Brain microvascular endothelial cell (primary cell): ENCODE results near the gene SPOPL.

ENCODE experiments used
- DNase-seq: peaks from one replicate; pipeline ENCODE4 v3.0.0-alpha.2; 2020
- H3K27ac ChIP-seq: fragments of 250-450 bp; sonication (Bioruptor Pico); 2 replicates; pipeline ENCODE4 v1.5.1; 2020; ENCODE audit warnings: mild to moderate bottlenecking, moderate library complexity
- H3K27me3 ChIP-seq: fragments of 250-450 bp; sonication (Bioruptor Pico); replicated peaks from 2 replicates; pipeline ENCODE4 v1.5.1; 2020; ENCODE audit warnings: mild to moderate bottlenecking
- H3K36me3 ChIP-seq: fragments of 250-450 bp; sonication (Bioruptor Pico); replicated peaks from 2 replicates; pipeline ENCODE4 v1.5.1; 2020; ENCODE audit warnings: mild to moderate bottlenecking
- H3K4me3 ChIP-seq: 2 replicates; pipeline ENCODE4 v1.5.1; 2011; ENCODE audit warnings: low read depth, mild to moderate bottlenecking, control low read depth, low read length, moderate library complexity
- CTCF ChIP-seq: IDR thresholded peaks from 2 replicates; pipeline ENCODE4 v1.5.1; 2011; ENCODE audit warnings: low read depth, mild to moderate bottlenecking, moderate library complexity, low read length, control low read depth, inconsistent platforms; ENCODE audit errors: missing control alignments
- in situ Hi-C: cut with HindIII; loops from 2 replicates; pipeline ENCODE4 v1.10.0; 2017; ENCODE audit warnings: low sequenced_read_pairs, low pct_ligation_motif_present

Gene SPOPL

GRCh38 chr2:138550670-138551287 is 49.2 kb downstream of the SPOPL start:
- TF ChIP-seq CTCF, result no peak
- H3K27ac ChIP-seq, result no peak overlapping the region
- H3K4me3 ChIP-seq, result no peak overlapping the region
- no peak for DNase-seq
- no peaks in the 10 kb centered on the region for H3K27me3 ChIP-seq
- in situ Hi-C loops, result no loop called here
- no peaks in the 10 kb centered on the region for H3K36me3 ChIP-seq

GRCh38 chr2:138554123-138554522 is 52.6 kb downstream of the SPOPL start:
- no peak overlapping the region for H3K4me3 ChIP-seq
- DNase-seq, result no peak
- no peaks in the 10 kb centered on the region for H3K27me3 ChIP-seq
- H3K27ac ChIP-seq, result no peak overlapping the region
- in situ Hi-C loops, result no loop called here
- H3K36me3 ChIP-seq, result no peaks in the 10 kb centered on the region
- no peak for TF ChIP-seq CTCF

GRCh38 chr2:138559641-138560040 is 58.1 kb downstream of the SPOPL start:
- Histone ChIP-seq H3K4me3 (no peak overlapping the region), H3K36me3 (no peaks in the 10 kb centered on the region), H3K27me3 (no peaks in the 10 kb centered on the region), H3K27ac (no peak overlapping the region)
- DNase-seq, result no peak
- TF ChIP-seq CTCF, result no peak
- in situ Hi-C loops, result no loop called here

- H3K4me3 ChIP-seq, result no peak overlapping the region
- H3K27me3 ChIP-seq, result no peaks in the 10 kb centered on the region
- TF ChIP-seq CTCF, result no peak
- no peaks in the 10 kb centered on the region for H3K36me3 ChIP-seq
- in situ Hi-C loops, result no loop called here
- no peak for DNase-seq
- no peak overlapping the region for H3K27ac ChIP-seq
Observed at GRCh38 chr2:138564586-138565229, 63.1 kb downstream of the SPOPL start.

GRCh38 chr2:138565230-138565598 is 63.6 kb downstream of the SPOPL start:
- H3K27me3 ChIP-seq, result no peaks in the 10 kb centered on the region
- H3K27ac ChIP-seq, result no peak overlapping the region
- TF ChIP-seq CTCF, result no peak
- no peak overlapping the region for H3K4me3 ChIP-seq
- no peaks in the 10 kb centered on the region for H3K36me3 ChIP-seq
- DNase-seq, result no peak
- in situ Hi-C loops, result no loop called here

GRCh38 chr2:138572318-138572717 is 70.7 kb downstream of the SPOPL start:
- TF ChIP-seq CTCF, result no peak
- Histone ChIP-seq H3K27me3 (no peaks in the 10 kb centered on the region), H3K36me3 (no peaks in the 10 kb centered on the region), H3K27ac (no peak overlapping the region), H3K4me3 (no peak overlapping the region)
- DNase-seq, result no peak
- in situ Hi-C loops, result no loop called here
